Upper lobe of left lung (tissue), 6 donors: ENCODE measurements around the gene ARPC1A. TPM values are rescaled to one million over a fixed set of nuclear protein-coding genes. Genes with fewer than 3 reads are reported as not detected.

Source experiments
- ATAC-seq, 2 donors: fragments of 200-7000 bp; cut with Tn5 transposase; one replicate each; pipeline ENCODE4 v1.9.1; 2022; ENCODE audit warnings: mild to moderate bottlenecking in 2 of 2, moderate library complexity in 2 of 2; ENCODE audit not compliant: low FRiP score in 2 of 2
- DNase-seq, 2 donors: peaks; one replicate each; pipeline ENCODE4 v3.0.0-alpha.2; 2019 to 2020
- H3K27ac ChIP-seq, 4 donors: fragments of 200-600 bp; sonication (generic); one replicate each; pipeline ENCODE4 v1.5.1; 2016 to 2019
- H3K27me3 ChIP-seq, 4 donors: fragments of 200-600 bp; sonication (generic); one replicate each; pipeline ENCODE4 v1.5.1; 2017 to 2019
- H3K36me3 ChIP-seq, 4 donors: fragments of 200-600 bp; sonication (generic); one replicate each; pipeline ENCODE4 v1.5.1; 2016 to 2019
- H3K4me1 ChIP-seq, 4 donors: fragments of 200-600 bp; sonication (generic); one replicate each; pipeline ENCODE4 v1.5.1; 2018 to 2019
- H3K4me3 ChIP-seq, 4 donors: fragments of 200-600 bp; sonication (generic); one replicate each; pipeline ENCODE4 v1.5.1; 2017 to 2019; ENCODE audit warnings: mild to moderate bottlenecking in 2 of 4, moderate library complexity in 1 of 4
- H3K9me3 ChIP-seq, 4 donors: fragments of 200-600 bp; sonication (generic); one replicate each; pipeline ENCODE4 v1.5.1; 2018 to 2019
- EP300 ChIP-seq, 4 donors: sonication (generic); formaldehyde crosslinking; IDR thresholded peaks; one replicate each; pipeline ENCODE4 v1.5.1; 2017; ENCODE audit warnings: antibody characterized with exemption in 4 of 4, control low read depth in 2 of 4
- POLR2A ChIP-seq, 4 donors: fragments of 450-650 bp; IDR thresholded peaks; one replicate each; pipeline ENCODE4 v1.5.1; 2016 to 2017; ENCODE audit warnings: antibody characterized with exemption in 4 of 4, mild to moderate bottlenecking in 2 of 4
- POLR2AphosphoS5 ChIP-seq, 2 donors: sonication (generic); formaldehyde crosslinking; IDR thresholded peaks; one replicate each; pipeline ENCODE4 v1.5.1; 2017; ENCODE audit warnings: antibody characterized with exemption in 2 of 2
- WGBS, 2 donors: methylation state at CpG; one replicate each; pipeline ENCODE4 v1.1.5; 2017 to 2018; 5-methylcytosine and 5-hydroxymethylcytosine counted together
- total RNA-seq, 6 donors: library from RNA; depleted of rRNA in 4 of 6; stranded (reverse); fragments of >200 nt in 4 of 6; gene quantifications; one replicate each; pipeline versions ENCODE4 v1.1.0 to v1.2.1, GENCODE V29; 2016 to 2021
- TF ChIP-seq, protein P1 (sequence below), 6 experiments: fragments of 450-650 bp in 4 of 6; fragments of 200-600 bp in 2 of 6; sonication (generic) in 2 of 6; IDR thresholded peaks; one replicate each; pipeline ENCODE4 v1.5.1; 2016 to 2019; ENCODE audit warnings: antibody characterized with exemption in 6 of 6
- donor health status: DM: no; HTN: no; CAD: no; lungs with moderate emphysema.
- donor health status: DM: no; HTN: yes; CAD: no; lungs with severe emphysema.

The ARPC1A gene
- total RNA-seq, 6 donors from 2014 or later = 81.7 to 129 (median 122) TPM

GRCh38 chr7:99399597-99399996 is 73.9 kb downstream of the ARPC1A start:
- Histone ChIP-seq H3K27me3 (no peaks in the 10 kb centered on the region), H3K4me1 (peaks cover 0 to 20% (median 17%) of the 10 kb centered on the region in 4 donors), H3K4me3 (no peak overlapping the region), H3K9me3 (no peaks in the 10 kb centered on the region), H3K36me3 (peaks cover 18 to 100% (median 90%) of the 10 kb centered on the region in 4 donors), H3K27ac (peak overlapping the region in 2 of 4 donors; percentile 16 to 31)
- WGBS, 2 donors = 59 to 73% methylated on average over 6 of the region's 6 CpGs
- peak in 1 of 2 donors; percentile 85 for DNase-seq
- peak in 1 of 2 donors; percentile 12 for TF ChIP-seq POLR2AphosphoS5 (IDR thresholded peaks at IDR 0.05)
- TF ChIP-seq, protein P1, sequence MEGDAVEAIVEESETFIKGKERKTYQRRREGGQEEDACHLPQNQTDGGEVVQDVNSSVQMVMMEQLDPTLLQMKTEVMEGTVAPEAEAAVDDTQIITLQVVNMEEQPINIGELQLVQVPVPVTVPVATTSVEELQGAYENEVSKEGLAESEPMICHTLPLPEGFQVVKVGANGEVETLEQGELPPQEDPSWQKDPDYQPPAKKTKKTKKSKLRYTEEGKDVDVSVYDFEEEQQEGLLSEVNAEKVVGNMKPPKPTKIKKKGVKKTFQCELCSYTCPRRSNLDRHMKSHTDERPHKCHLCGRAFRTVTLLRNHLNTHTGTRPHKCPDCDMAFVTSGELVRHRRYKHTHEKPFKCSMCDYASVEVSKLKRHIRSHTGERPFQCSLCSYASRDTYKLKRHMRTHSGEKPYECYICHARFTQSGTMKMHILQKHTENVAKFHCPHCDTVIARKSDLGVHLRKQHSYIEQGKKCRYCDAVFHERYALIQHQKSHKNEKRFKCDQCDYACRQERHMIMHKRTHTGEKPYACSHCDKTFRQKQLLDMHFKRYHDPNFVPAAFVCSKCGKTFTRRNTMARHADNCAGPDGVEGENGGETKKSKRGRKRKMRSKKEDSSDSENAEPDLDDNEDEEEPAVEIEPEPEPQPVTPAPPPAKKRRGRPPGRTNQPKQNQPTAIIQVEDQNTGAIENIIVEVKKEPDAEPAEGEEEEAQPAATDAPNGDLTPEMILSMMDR (IDR thresholded peaks at IDR 0.05) = no peak
- peak in 1 of 4 donors; percentile 45 for TF ChIP-seq EP300 (IDR thresholded peaks at IDR 0.05)
- no peak for TF ChIP-seq POLR2A (IDR thresholded peaks at IDR 0.05)
- peak; percentile 17 to 73 for ATAC-seq

DNA sequence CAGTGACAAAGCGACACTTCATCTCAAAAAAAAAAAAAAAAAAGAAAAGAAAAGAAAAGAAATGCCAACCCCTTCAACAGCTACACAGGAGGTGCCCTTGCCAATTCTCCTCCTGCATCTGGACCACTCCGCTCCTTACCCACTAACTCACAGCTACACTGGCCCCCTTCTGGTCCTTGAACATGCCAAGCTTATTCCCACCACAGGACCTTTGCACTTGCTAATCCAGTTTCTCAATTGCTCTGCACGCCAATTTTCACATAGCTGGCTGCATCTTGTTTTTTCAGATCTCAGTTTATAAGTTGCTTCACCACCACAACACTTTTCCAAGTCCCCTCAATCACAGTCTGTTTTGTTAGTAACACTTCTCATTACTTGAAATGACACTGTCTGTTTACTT is 77.2 kb downstream of the ARPC1A start:
- H3K27me3 ChIP-seq = no peaks in the 10 kb centered on the region
- peaks cover 19 to 45% (median 39%) of the 10 kb centered on the region in 4 donors for H3K4me1 ChIP-seq
- ATAC-seq = no peak
- TF ChIP-seq, protein P1 (IDR thresholded peaks at IDR 0.05) = no peak
- TF ChIP-seq POLR2A (IDR thresholded peaks at IDR 0.05) (no peak), POLR2AphosphoS5 (IDR thresholded peaks at IDR 0.05) (no peak), EP300 (IDR thresholded peaks at IDR 0.05) (no peak)
- H3K36me3 ChIP-seq = peaks cover 7 to 73% (median 65%) of the 10 kb centered on the region in 4 donors
- H3K27ac ChIP-seq = no peak overlapping the region
- no peaks in the 10 kb centered on the region for H3K9me3 ChIP-seq
- no peak for DNase-seq
- H3K4me3 ChIP-seq = no peak overlapping the region
- 94 to 98% methylated on average over 3 of the region's 3 CpGs for WGBS, 2 donors

DNA sequence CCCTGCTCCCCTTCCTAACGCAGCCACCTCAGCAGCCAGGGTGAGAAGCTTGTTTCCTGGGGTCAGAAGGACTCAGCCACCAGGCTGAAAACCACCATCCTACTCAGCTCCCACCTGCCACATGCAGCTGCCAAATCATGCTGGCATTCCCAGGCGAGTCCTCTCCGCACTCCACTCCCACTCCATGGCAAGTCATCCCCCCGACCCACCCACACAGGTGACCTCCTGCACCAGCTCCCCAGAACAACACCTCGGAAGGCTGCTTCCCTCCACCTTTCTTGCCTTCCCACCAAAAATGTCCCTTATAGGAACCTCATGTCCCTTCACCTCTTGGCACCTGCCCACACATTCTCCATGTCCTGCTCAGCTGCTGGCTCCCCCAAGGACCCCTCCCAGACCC is 78.1 kb downstream of the ARPC1A start:
- WGBS, 2 donors = 93 to 97% methylated on average over 5 of the region's 5 CpGs
- DNase-seq (no peak), ATAC-seq (no peak)
- H3K36me3 ChIP-seq = peaks cover 7 to 63% (median 57%) of the 10 kb centered on the region in 4 donors
- H3K4me3 ChIP-seq = no peak overlapping the region
- H3K4me1 ChIP-seq = peaks cover 19 to 42% (median 37%) of the 10 kb centered on the region in 4 donors
- no peaks in the 10 kb centered on the region for H3K9me3 ChIP-seq
- TF ChIP-seq POLR2AphosphoS5 (IDR thresholded peaks at IDR 0.05) (no peak), EP300 (IDR thresholded peaks at IDR 0.05) (no peak), POLR2A (IDR thresholded peaks at IDR 0.05) (no peak)
- TF ChIP-seq, protein P1 (IDR thresholded peaks at IDR 0.05) = no peak
- no peak overlapping the region for H3K27ac ChIP-seq
- no peaks in the 10 kb centered on the region for H3K27me3 ChIP-seq

DNA sequence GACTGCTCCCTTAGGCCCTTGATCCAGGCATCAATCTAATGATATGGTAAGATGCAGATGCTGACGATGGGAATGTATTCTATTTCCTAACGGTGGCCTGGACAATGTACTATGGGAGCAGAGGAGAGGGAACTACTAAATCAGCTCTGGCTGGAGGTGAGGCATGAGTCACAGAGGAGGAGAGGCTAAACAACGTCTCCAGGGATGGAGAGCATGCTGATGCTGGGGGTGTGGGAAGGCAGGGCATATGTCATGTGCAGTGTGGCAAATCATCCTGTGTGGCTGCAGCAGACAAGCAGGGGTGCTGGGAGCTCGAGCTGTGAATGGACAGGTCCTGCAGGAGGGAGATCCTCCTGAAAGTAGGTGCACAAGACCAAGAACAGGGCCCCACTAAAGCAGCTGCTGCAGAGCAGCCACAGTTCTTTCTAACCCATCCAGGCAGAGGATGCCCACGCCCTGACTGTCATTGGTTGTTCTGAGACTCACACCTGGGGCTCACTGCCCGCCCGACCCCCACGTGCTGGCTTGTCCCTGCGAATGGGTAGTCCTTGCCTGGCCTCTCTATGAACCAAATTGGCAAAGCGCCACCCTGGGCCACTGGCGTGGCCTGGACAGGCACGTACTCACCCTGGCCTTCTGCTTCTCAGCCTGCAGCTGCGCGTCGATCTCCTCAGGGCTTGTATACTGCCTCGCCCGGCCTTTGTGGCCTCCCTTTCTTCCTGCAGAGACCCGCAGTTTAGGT is 78.7 kb downstream of the ARPC1A start:
- Histone ChIP-seq H3K27ac (no peak overlapping the region), H3K27me3 (no peaks in the 10 kb centered on the region), H3K36me3 (peaks cover 7 to 57% (median 50%) of the 10 kb centered on the region in 4 donors), H3K4me3 (no peak overlapping the region), H3K9me3 (no peaks in the 10 kb centered on the region), H3K4me1 (peaks cover 19 to 38% (median 32%) of the 10 kb centered on the region in 4 donors)
- 80 to 87% methylated on average over 12 to 18 of the region's 18 CpGs for WGBS, 2 donors
- ATAC-seq (no peak), DNase-seq (no peak)
- TF ChIP-seq POLR2AphosphoS5 (IDR thresholded peaks at IDR 0.05) (no peak), EP300 (IDR thresholded peaks at IDR 0.05) (no peak)

GRCh38 chr7:99404977-99405320 is 79.3 kb downstream of the ARPC1A start:
- DNase-seq (no peak), ATAC-seq (no peak)
- TF ChIP-seq POLR2A (IDR thresholded peaks at IDR 0.05) (no peak), POLR2AphosphoS5 (IDR thresholded peaks at IDR 0.05) (no peak), EP300 (IDR thresholded peaks at IDR 0.05) (no peak)
- TF ChIP-seq, protein P1 (IDR thresholded peaks at IDR 0.05) = no peak
- H3K4me3 ChIP-seq = no peak overlapping the region
- no peaks in the 10 kb centered on the region for H3K27me3 ChIP-seq
- peaks cover 24 to 38% (median 35%) of the 10 kb centered on the region in 4 donors for H3K4me1 ChIP-seq
- WGBS, 2 donors = 91 to 92% methylated on average over 7 to 10 of the region's 10 CpGs
- peaks cover 7 to 52% (median 45%) of the 10 kb centered on the region in 4 donors for H3K36me3 ChIP-seq
- H3K9me3 ChIP-seq = no peaks in the 10 kb centered on the region
- H3K27ac ChIP-seq = no peak overlapping the region
